ENCODE data around the gene ITPKB.

ITPKB gene

DNA sequence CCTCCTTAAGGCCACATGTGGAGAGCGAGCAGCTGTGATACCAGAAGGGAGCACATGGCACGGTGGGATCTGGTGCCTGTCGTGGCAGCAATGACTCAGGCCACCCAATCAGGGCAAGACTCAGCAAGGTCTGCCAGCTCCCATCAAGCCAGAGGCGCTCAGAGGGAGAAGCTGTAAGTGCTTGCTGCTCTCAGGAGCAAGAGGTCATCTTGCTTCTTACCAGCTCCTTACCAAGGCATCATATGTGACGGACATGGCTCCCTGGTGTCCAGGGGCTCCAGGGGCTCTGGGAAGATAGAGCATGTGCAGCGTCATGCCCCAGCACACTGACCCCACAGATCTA, 72.9 kb downstream of the ITPKB start:
- H3K27me3 Mint-ChIP-seq (ENCODE audit: low read depth, poor library complexity), result peaks cover 25% of the 10 kb centered on the region
- peaks cover 54% of the 10 kb centered on the region for H3K4me1 Mint-ChIP-seq
- H3K27ac Mint-ChIP-seq, result no peak overlapping the region
- no peak overlapping the region for H3K4me3 Mint-ChIP-seq
- TF ChIP-seq, protein P1, sequence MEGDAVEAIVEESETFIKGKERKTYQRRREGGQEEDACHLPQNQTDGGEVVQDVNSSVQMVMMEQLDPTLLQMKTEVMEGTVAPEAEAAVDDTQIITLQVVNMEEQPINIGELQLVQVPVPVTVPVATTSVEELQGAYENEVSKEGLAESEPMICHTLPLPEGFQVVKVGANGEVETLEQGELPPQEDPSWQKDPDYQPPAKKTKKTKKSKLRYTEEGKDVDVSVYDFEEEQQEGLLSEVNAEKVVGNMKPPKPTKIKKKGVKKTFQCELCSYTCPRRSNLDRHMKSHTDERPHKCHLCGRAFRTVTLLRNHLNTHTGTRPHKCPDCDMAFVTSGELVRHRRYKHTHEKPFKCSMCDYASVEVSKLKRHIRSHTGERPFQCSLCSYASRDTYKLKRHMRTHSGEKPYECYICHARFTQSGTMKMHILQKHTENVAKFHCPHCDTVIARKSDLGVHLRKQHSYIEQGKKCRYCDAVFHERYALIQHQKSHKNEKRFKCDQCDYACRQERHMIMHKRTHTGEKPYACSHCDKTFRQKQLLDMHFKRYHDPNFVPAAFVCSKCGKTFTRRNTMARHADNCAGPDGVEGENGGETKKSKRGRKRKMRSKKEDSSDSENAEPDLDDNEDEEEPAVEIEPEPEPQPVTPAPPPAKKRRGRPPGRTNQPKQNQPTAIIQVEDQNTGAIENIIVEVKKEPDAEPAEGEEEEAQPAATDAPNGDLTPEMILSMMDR (IDR thresholded peaks at IDR 0.05), result no peak
- no peak for DNase-seq
- no peaks in the 10 kb centered on the region for H3K9me3 Mint-ChIP-seq
- H3K36me3 Mint-ChIP-seq (ENCODE audit: low read depth), result no peaks in the 10 kb centered on the region

DNA sequence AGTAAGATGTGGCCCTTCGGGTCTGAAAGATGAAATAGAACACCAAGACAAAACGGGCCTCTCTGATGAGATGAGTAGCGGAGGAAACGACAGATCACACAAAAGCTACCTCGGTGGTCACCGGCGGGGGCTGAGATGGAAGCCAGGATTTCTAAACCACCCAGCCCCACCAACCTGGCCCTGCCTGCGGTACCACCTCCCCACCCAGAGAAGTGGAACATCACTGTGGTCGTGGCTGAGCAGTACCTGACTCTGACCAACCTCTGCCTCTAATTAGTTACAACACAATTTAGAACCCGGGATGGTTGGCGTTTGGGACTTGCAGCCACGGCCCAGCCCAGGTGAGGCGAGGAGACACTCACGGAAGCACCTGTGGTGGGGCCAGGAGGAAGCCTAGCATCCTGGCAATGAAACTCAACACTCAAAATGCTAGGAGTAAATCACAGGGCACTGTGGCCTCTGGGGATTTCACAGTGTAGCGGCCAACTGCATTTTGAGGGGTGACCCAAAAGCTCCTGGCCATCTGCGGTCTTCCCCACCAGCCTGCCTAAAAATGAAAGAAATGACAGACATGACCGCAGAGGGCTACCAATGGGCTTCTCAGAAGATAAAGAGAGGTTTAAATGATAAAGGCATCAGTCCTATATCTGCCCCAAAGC, 73.4 kb downstream of the ITPKB start:
- TF ChIP-seq, protein P1 (IDR thresholded peaks at IDR 0.05), result no peak
- no peaks in the 10 kb centered on the region for H3K9me3 Mint-ChIP-seq
- no peak overlapping the region for H3K27ac Mint-ChIP-seq
- H3K36me3 Mint-ChIP-seq (ENCODE audit: low read depth), result no peaks in the 10 kb centered on the region
- peaks cover 55% of the 10 kb centered on the region for H3K4me1 Mint-ChIP-seq
- no peak for DNase-seq
- no peak overlapping the region for H3K4me3 Mint-ChIP-seq
- H3K27me3 Mint-ChIP-seq (ENCODE audit: low read depth, poor library complexity), result peaks cover 25% of the 10 kb centered on the region

DNA sequence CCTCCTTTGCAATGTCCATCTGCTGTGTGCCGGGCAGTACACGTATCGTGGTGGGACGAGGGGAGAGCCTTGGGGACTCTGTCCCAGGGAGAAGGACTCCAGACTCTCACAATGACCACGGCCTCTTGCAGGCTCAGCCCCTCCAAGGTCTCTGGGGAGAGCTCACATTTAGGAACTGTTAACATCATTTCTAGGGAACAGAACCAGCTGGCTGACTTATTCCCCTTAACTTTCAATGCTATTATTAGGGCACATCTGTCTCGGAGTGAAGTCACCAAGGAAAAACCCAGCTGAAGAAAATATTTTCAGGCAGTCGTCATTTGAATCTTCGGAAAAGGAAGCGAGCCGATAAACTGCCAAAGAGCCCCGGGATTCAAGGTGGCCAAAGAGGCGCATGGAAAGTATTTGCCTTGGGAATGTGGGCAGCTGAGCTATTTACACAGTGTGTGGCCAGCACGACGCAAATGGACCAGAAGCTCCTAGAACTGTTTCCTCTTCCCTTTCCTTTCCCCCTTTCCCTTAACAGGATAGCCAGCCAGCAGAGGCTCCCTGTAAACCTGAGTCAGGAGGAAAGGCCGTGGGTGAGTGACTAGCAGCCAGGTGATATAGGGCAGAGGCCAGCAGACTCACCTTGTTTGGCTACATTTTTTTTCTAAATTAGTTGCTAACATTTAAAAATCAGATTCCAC, 74.5 kb downstream of the ITPKB start:
- TF ChIP-seq, protein P1 (IDR thresholded peaks at IDR 0.05), result no peak
- DNase-seq, result no peak
- H3K4me1 Mint-ChIP-seq, result peaks cover 63% of the 10 kb centered on the region
- H3K9me3 Mint-ChIP-seq, result no peaks in the 10 kb centered on the region
- H3K27ac Mint-ChIP-seq, result no peak overlapping the region
- peaks cover 21% of the 10 kb centered on the region for H3K27me3 Mint-ChIP-seq (ENCODE audit: low read depth, poor library complexity)
- H3K4me3 Mint-ChIP-seq, result no peak overlapping the region
- no peaks in the 10 kb centered on the region for H3K36me3 Mint-ChIP-seq (ENCODE audit: low read depth)

DNA sequence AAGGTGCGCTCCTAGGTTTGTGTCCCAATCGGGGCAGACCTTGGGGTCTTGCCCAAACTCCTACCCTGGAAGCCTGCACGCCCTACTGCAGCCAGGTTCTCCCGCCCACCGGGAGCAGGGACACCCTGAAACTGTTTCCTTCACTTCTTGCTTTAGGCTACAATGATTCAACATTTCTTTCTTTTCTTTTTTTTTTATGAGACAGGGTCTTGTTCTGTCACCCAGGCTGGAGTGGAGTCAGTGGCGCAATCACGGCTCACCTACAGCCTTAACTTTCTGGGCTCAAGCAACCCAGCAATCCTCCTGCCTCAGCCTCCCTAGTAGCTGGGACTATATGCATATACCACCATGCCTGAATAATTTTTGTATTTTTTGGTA, 75.8 kb downstream of the ITPKB start:
- no peak for DNase-seq
- peaks cover 21% of the 10 kb centered on the region for H3K27me3 Mint-ChIP-seq (ENCODE audit: low read depth, poor library complexity)
- TF ChIP-seq, protein P1 (IDR thresholded peaks at IDR 0.05), result no peak
- H3K4me3 Mint-ChIP-seq, result no peak overlapping the region
- H3K4me1 Mint-ChIP-seq, result peaks cover 65% of the 10 kb centered on the region
- H3K9me3 Mint-ChIP-seq, result no peaks in the 10 kb centered on the region
- H3K36me3 Mint-ChIP-seq (ENCODE audit: low read depth), result no peaks in the 10 kb centered on the region
- no peak overlapping the region for H3K27ac Mint-ChIP-seq

DNA sequence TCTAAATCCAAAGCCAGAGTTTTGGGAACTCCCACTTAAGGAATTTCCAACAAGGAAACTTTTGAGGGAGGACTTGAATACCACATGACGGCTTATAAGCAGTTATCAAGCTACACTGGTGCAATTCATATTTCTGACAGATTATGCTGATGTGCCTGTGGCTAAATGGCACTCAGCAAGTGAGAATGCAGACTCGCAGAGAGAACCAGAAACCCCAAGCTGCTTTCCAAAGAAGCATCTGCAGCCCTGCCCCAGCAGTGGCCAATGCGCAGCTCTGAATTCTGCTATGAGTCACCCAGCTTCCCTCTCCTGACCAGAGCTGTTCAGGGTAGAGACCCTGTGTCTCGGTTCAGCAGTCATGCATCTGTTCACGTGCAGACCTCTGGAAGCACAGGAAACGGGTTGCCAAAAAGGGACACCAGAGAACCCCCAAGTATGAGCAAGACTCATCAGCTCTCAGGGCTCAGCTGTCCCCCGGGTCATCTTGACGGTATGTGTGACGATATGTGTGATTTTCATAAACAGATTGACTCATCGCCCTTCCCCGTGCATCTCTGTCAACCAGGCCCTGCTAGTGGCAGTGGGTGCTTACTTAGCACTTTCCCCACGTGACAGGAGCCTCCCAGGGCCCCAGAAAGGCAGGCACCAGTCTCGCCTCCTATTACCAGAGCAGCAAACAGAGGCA, 76.3 kb downstream of the ITPKB start:
- no peak for DNase-seq

More for the DNA sequence above, 76.3 kb downstream of the ITPKB start:
- H3K27ac Mint-ChIP-seq, result no peak overlapping the region
- H3K36me3 Mint-ChIP-seq (ENCODE audit: low read depth), result no peaks in the 10 kb centered on the region
- H3K27me3 Mint-ChIP-seq (ENCODE audit: low read depth, poor library complexity), result peaks cover 20% of the 10 kb centered on the region
- no peak overlapping the region for H3K4me3 Mint-ChIP-seq
- H3K9me3 Mint-ChIP-seq, result no peaks in the 10 kb centered on the region
- peaks cover 71% of the 10 kb centered on the region for H3K4me1 Mint-ChIP-seq
- TF ChIP-seq, protein P1 (IDR thresholded peaks at IDR 0.05), result no peak
